Stomach (tissue), 9 donors: ENCODE results near the gene NRCAM. TPM values are rescaled to one million over a fixed set of nuclear protein-coding genes. Genes with fewer than 3 reads are reported as not detected.

Source experiments
- DNase-seq, 2 donors: peaks; one replicate each; pipeline versions ENCODE4 v3.0.0 to v3.0.0-alpha.2; 2013 to 2019
- H3K27ac ChIP-seq, 5 donors: fragments of 200-600 bp in 4 of 5; sonication (generic) in 4 of 5; one replicate each; pipeline ENCODE4 v1.5.1; 2013 to 2019; ENCODE audit warnings: mild to moderate bottlenecking in 1 of 5, moderate library complexity in 1 of 5
- H3K27me3 ChIP-seq, 3 donors: fragments of 200-600 bp; sonication (generic); one replicate each; pipeline ENCODE4 v1.5.1; 2017 to 2019; ENCODE audit warnings: mixed run types in 1 of 3
- H3K36me3 ChIP-seq, 4 donors: fragments of 200-600 bp; sonication (generic); 1 replicate in 3 of 4; 2 replicates in 1 of 4; pipeline ENCODE4 v1.5.1; 2016 to 2019
- H3K4me1 ChIP-seq, 4 donors: fragments of 200-600 bp; sonication (generic); one replicate each; pipeline ENCODE4 v1.5.1; 2016 to 2019
- H3K4me3 ChIP-seq, 4 donors: fragments of 200-600 bp; sonication (generic) in 3 of 4; one replicate each; pipeline ENCODE4 v1.5.1; 2016 to 2019; ENCODE audit warnings: mild to moderate bottlenecking in 1 of 4
- H3K9me3 ChIP-seq, 4 donors: fragments of 200-600 bp; sonication (generic); one replicate each; pipeline ENCODE4 v1.5.1; 2016 to 2019
- EP300 ChIP-seq: sonication (generic); formaldehyde crosslinking; IDR thresholded peaks from one replicate; pipeline ENCODE4 v1.6.1; 2017; ENCODE audit warnings: antibody characterized with exemption
- POLR2A ChIP-seq, 4 donors: fragments of 450-650 bp; IDR thresholded peaks; one replicate each; pipeline ENCODE4 v1.6.1; 2016; ENCODE audit warnings: antibody characterized with exemption in 4 of 4, control low read depth in 2 of 4, mild to moderate bottlenecking in 1 of 4, moderate library complexity in 1 of 4
- POLR2AphosphoS5 ChIP-seq, 3 donors: sonication (generic); formaldehyde crosslinking; IDR thresholded peaks; one replicate each; pipeline ENCODE4 v1.6.1; 2016; ENCODE audit warnings: antibody characterized with exemption in 3 of 3
- WGBS, 5 donors: extraction: QIAGEN DNeasy Blood & Tissue Kit in 3 of 5; methylation state at CpG; one replicate each; pipeline versions ENCODE4 v1.1.5 to v1.1.7; 2013 to 2018; 5-methylcytosine and 5-hydroxymethylcytosine counted together
- intact Hi-C: fragments of 100-400 bp; cut with DNase I; formaldehyde crosslinking; loops from one replicate; pipeline ENCODE4 v1.15.1; 2023; ENCODE audit warnings: low total_unique reads
- polyA plus RNA-seq, 3 donors: library from polyadenylated mRNA; stranded (reverse); fragments of 200-250 nt; gene quantifications; one replicate each; pipeline ENCODE4 v1.2.3, GENCODE V29; 2013
- total RNA-seq, 5 donors: library from RNA; depleted of rRNA; stranded (reverse); fragments of >200 nt; gene quantifications; one replicate each; pipeline versions ENCODE4 v1.1.0 to v1.2.3, GENCODE V29; 2014 to 2016
- TF ChIP-seq, protein P1 (sequence below), 7 experiments: fragments of 450-650 bp in 4 of 7; fragments of 200-600 bp in 3 of 7; sonication (generic) in 3 of 7; IDR thresholded peaks; one replicate each; pipeline ENCODE4 v1.5.1; 2016 to 2019; ENCODE audit warnings: antibody characterized with exemption in 7 of 7, control low read depth in 2 of 7, mild to moderate bottlenecking in 1 of 7
- donor health status: healthy with polysubstance abuse.
- donor health status: Bipolar disorder and iron deficiency.
- donor health status: healthy.

The NRCAM gene
- total and polyA plus RNA-seq, 8 donors, result 1.2 to 9.4 (median 2.3) TPM

DNA sequence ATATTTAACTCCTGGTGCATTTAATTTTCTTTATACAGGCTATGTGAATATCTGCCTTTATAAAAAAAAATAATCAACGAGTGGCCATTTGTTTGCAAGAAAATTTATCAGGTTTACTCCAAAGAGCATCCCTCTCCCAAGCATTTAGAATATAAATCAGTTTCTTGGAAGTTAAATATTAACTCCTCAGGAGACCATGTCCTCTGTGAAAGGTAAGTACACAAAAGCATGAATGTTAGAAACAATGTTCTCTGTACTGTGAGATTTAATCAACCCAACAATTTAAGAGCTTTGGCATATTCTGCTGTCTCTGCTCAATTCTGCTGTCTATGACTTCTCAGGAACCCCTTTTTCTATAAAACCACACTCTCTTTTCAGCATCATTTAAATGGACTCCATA, 206.8 kb downstream of the NRCAM start:
- H3K36me3 ChIP-seq, result no peaks in the 10 kb centered on the region
- no peaks in the 10 kb centered on the region for H3K9me3 ChIP-seq
- no peak overlapping the region for H3K27ac ChIP-seq
- TF ChIP-seq, protein P1, sequence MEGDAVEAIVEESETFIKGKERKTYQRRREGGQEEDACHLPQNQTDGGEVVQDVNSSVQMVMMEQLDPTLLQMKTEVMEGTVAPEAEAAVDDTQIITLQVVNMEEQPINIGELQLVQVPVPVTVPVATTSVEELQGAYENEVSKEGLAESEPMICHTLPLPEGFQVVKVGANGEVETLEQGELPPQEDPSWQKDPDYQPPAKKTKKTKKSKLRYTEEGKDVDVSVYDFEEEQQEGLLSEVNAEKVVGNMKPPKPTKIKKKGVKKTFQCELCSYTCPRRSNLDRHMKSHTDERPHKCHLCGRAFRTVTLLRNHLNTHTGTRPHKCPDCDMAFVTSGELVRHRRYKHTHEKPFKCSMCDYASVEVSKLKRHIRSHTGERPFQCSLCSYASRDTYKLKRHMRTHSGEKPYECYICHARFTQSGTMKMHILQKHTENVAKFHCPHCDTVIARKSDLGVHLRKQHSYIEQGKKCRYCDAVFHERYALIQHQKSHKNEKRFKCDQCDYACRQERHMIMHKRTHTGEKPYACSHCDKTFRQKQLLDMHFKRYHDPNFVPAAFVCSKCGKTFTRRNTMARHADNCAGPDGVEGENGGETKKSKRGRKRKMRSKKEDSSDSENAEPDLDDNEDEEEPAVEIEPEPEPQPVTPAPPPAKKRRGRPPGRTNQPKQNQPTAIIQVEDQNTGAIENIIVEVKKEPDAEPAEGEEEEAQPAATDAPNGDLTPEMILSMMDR (IDR thresholded peaks at IDR 0.05), result no peak
- TF ChIP-seq EP300 (no peak), POLR2A (IDR thresholded peaks at IDR 0.05) (no peak), POLR2AphosphoS5 (IDR thresholded peaks at IDR 0.05) (no peak)
- H3K4me1 ChIP-seq, result peaks cover 0 to 5% (median 0%) of the 10 kb centered on the region in 4 donors
- H3K4me3 ChIP-seq, result no peak overlapping the region
- 19 to 55% (median 31%) methylated on average over 1 of the region's 1 CpG for WGBS, 5 donors
- no peaks in the 10 kb centered on the region for H3K27me3 ChIP-seq
- DNase-seq, result peak in 1 of 2 donors; percentile 19
- intact Hi-C loops, result no loop called here

DNA sequence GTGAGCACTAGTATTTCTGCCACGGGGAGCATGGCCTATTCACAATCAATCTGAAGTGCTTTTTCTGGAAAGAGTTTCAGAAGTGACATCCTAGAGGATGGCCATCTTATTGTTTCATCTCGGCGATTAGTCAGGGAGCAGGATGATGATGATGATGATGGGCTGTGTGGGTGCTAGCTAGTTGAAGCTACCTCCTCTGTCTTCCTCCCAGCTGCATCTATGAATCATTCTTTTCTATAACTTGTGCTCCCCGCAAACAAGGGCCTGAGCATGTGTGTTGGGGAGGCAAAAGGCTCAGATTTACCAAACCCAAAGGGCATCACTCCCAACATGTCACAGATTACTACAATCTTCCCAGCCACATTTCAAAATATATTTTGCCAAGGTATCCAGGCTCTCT, 207.4 kb downstream of the NRCAM start:
- H3K27ac ChIP-seq, result no peak overlapping the region
- intact Hi-C loops, result no loop called here
- no peak for DNase-seq
- TF ChIP-seq EP300 (no peak), POLR2AphosphoS5 (IDR thresholded peaks at IDR 0.05) (no peak), POLR2A (IDR thresholded peaks at IDR 0.05) (no peak)
- TF ChIP-seq, protein P1 (IDR thresholded peaks at IDR 0.05), result no peak
- no peaks in the 10 kb centered on the region for H3K9me3 ChIP-seq
- no peak overlapping the region for H3K4me3 ChIP-seq
- 79 to 93% (median 91%) methylated on average over 3 to 4 of the region's 4 CpGs for WGBS, 5 donors
- H3K27me3 ChIP-seq, result no peaks in the 10 kb centered on the region
- H3K4me1 ChIP-seq, result peaks cover 0 to 5% (median 0%) of the 10 kb centered on the region in 4 donors
- H3K36me3 ChIP-seq, result no peaks in the 10 kb centered on the region

DNA sequence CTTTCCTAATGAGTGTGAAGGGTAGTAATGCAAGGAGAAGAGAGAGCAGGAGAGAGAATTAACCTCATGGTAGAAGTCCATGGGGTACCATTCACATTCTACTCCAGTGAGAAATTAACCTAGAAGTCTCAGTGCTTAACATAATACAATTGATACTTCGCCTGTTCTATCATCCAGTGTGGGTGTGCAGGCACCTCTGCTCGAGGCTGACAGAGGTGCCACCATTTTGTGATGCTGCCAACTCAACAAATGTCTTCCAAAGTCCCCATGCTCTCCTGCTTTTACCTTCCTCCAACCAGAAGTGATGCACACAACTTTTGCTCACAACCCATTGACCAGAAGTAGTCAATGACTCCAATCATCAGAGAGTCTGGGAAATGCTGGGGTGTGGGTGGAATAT, 207.8 kb downstream of the NRCAM start:
- no peaks in the 10 kb centered on the region for H3K36me3 ChIP-seq
- no peak overlapping the region for H3K4me3 ChIP-seq
- intact Hi-C loops, result no loop called here
- TF ChIP-seq POLR2AphosphoS5 (IDR thresholded peaks at IDR 0.05), result no peak
- TF ChIP-seq POLR2A (IDR thresholded peaks at IDR 0.05), result no peak
- TF ChIP-seq EP300, result no peak
- TF ChIP-seq, protein P1 (IDR thresholded peaks at IDR 0.05), result no peak
- 63 to 87% (median 78%) methylated on average over 2 of the region's 2 CpGs for WGBS, 5 donors
- no peak for DNase-seq
- peaks cover 0 to 5% (median 0%) of the 10 kb centered on the region in 4 donors for H3K4me1 ChIP-seq
- no peak overlapping the region for H3K27ac ChIP-seq
- no peaks in the 10 kb centered on the region for H3K27me3 ChIP-seq
- H3K9me3 ChIP-seq, result no peaks in the 10 kb centered on the region

DNA sequence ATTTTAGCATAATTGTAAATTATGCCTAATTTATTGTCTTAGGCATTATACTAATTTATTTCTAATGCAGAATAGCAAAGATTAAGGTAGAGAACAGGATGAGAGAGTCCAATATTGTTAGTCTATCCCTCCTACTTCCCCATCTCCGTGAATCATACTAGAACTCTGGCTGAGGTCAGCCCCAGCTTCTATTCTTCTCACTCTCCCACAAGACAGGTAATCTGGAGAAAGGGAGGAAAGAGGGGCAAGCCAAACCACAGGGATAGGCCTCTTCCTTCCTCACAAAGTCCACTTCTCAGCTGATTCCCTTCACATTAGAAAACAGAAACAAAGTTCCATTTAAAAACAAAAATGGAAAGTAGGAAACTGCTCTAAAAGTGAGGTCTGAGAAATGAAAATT, 208.6 kb downstream of the NRCAM start:
- Histone ChIP-seq H3K27ac (no peak overlapping the region), H3K4me1 (peaks cover 0 to 5% (median 0%) of the 10 kb centered on the region in 4 donors), H3K9me3 (no peaks in the 10 kb centered on the region), H3K4me3 (no peak overlapping the region), H3K36me3 (no peaks in the 10 kb centered on the region), H3K27me3 (no peaks in the 10 kb centered on the region)
- DNase-seq, result no peak
- intact Hi-C loops, result no loop called here
- TF ChIP-seq POLR2A (IDR thresholded peaks at IDR 0.05) (no peak), POLR2AphosphoS5 (IDR thresholded peaks at IDR 0.05) (no peak), EP300 (no peak)
- TF ChIP-seq, protein P1 (IDR thresholded peaks at IDR 0.05), result no peak
- 64 to 90% (median 77%) methylated on average over 1 of the region's 1 CpG for WGBS, 5 donors
